ENCODE measurements around the gene COPB2.

DNA sequence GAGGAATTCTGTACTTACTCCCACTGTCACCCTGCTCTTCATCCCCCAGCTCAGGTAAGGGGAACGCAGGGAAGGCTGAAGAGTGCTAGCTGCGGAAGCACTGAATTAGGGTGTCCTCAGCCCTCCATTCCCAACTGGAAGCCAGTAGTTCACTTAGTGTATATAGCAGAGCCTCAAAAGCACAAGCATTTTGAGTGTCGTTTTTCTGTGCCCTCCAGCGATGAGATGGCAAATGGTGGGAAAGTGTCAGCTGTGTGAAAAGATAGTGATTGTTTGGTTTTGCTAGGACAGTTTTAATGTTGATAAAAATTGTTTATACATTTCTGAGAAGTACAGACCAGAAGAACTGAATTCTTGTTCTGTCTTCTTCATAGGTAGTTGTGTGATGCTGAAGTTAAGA is 34.8 kb downstream of the COPB2 start:
- TF ChIP-seq, protein P1, sequence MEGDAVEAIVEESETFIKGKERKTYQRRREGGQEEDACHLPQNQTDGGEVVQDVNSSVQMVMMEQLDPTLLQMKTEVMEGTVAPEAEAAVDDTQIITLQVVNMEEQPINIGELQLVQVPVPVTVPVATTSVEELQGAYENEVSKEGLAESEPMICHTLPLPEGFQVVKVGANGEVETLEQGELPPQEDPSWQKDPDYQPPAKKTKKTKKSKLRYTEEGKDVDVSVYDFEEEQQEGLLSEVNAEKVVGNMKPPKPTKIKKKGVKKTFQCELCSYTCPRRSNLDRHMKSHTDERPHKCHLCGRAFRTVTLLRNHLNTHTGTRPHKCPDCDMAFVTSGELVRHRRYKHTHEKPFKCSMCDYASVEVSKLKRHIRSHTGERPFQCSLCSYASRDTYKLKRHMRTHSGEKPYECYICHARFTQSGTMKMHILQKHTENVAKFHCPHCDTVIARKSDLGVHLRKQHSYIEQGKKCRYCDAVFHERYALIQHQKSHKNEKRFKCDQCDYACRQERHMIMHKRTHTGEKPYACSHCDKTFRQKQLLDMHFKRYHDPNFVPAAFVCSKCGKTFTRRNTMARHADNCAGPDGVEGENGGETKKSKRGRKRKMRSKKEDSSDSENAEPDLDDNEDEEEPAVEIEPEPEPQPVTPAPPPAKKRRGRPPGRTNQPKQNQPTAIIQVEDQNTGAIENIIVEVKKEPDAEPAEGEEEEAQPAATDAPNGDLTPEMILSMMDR (IDR thresholded peaks at IDR 0.05) = no peak
- TF ChIP-seq POLR2A (IDR thresholded peaks at IDR 0.05) = no peak

Data from thyroid gland (tissue), 4 donors.